Activated CD8-positive, alpha-beta memory T cell treated with anti-CD3 and anti-CD28 coated beads, Interleukin-2, amount 50 U/mL, for 48 hours (primary cell): Measurements from ENCODE around the gene MICAL2.
A peak's percentile ranks its signal among the peaks of the same experiment; 100 is the strongest.

Source experiments
- DNase-seq: peaks from one replicate; pipeline ENCODE4 v3.0.0-alpha.2; 2020

Gene MICAL2

GRCh38 chr11:12196308-12196707 is 85.9 kb downstream of the MICAL2 start:
- DNase-seq: peak; percentile 59

- no peak for DNase-seq
These were observed 86.5 kb downstream of the MICAL2 start for GRCh38 chr11:12196872-12197271.

DNA sequence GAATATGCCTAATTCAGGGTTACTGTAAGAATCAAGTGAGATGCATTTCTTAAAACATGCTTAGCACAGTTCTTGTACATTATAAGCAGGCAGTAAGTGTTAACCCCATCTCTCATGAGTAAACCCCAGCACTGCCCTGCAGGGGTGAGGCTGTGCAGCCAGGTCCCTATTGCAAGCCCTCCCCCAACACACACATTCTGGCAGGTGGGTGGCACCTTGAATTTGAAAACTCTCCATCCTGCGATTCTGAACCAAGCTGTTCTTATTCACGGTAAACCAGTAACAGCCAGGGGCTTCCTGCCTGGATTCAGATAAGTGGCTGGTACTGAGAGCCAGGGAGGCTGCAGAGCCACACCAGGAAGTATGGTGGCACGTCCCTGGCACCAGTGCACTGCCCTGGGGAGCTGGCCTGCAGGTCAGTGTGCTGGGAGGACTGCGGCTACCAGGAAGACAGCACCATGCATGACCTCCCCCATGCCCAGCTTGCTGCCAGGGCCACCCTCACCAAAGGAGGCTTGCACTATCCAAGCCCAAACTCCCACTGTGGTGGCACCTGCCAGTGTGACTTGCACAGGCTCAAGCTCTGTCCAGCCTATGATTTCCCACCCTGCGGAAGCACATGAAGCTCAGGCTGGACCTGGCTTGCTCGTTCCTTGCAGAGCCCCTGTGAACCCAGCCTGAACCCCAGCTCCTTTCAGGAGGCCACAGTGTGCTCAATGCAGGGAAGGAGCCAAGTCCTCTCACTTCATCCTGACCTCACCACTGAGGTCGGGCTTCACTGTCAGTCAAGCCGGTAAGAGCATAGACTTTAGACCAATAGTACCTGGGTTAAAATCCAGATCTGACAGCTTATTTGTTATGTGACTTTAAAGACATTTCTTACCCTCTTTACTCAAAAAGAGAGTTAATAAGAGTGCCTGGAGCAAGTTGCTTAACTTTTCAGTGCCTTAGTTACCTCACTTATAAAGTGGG is 88.1 kb downstream of the MICAL2 start:
- peak; percentile 63 for DNase-seq

DNA sequence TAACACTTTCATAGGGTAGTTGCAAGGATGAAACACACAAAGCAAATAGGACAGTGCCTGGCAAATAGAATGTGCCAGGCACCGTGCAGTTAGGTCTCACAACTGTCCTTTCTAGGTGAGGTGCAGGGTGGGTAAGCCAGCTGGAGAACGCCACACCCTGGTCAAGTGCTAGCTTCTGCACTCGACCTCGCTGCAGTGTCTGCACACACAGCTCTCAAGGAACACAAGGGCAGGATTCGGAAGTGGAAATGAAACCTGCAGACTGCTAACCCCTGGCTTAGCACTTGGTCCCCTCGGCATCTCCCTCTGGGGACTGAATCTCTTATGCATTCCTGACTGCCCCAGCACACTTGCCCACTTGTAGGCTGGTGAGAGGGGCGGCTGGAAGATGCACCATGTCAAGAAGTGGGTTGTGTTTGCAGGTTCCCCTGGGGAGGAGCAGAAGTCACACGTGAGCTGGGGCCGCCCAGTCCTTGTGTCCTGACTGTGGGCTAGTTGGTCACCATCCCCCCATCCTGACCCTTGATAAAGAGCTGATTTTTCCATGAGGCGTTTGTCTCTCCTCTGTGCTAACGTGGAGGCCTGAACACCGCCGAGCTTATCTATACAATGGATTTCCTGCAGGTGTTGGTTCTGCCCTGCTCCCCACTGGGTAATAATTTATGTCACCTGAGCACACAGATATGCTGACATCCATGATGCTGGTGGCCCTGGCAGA is 89.0 kb downstream of the MICAL2 start:
- no peak for DNase-seq

DNA sequence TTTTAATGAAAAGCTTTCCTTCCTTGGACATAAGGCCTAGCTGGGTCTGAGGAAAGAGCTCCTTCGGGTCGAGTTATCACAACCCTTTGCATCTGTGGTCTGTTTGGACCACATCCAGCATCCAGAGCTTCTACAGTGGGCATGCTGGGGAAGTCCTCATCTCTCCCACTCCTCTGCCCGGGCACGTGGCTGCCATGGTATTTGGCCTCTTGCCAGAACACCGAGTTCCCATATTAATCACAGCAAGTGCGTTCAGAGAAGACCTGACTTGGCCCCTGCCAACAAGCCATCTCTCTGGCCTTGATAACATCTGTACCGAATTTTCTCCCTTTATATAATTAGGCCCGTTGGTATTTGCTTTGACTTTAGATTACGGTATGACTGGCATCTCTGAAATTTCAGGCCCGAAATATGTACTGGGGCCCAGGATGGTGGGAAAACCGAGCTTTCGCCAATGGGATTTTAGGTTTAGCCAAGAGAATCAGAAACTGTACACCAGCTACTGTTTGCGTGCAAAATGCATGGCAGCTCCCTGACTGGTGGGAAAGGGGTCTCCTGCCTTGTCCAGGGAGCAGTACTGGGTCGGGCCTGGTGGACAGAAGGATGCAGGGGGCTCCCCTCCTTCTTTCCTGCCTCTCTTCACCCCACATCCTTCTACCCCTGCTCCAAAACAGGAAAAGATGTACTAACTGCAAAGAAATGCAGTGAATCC is 90.0 kb downstream of the MICAL2 start:
- no peak for DNase-seq

GRCh38 chr11:12200991-12201985 is 90.9 kb downstream of the MICAL2 start:
- no peak for DNase-seq

DNA sequence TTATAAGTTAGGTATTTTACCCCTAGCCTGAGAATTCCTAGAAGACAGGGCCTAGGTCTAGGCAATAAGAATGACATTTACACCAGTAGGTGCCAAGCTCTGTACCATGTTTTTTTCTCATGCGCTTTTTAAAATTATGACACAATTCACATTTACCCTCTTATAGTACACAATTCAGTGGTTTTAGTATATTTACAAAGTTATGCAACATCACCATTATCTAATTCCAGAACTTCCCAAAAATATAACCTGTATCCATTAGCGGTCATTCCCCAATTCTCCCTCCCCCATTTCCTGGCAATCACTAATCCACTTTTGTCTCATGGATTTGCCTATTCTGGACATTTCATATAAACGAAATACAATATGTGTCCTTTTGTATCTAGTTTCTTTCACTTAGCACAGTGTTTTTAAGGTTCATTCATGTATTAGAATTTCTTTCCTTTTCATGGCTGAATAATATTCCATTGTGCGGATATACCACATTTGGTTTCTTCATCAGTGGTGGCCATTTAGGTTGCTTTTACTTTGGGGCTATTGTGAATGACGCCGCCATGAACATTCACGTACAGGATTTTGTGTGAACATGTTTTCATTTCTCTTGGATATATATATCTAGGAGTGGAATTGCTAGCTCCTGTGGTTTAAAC is 92.4 kb downstream of the MICAL2 start:
- no peak for DNase-seq

GRCh38 chr11:12204506-12204905 is 94.1 kb downstream of the MICAL2 start:
- DNase-seq: no peak

- no peak for DNase-seq
These were observed 94.9 kb downstream of the MICAL2 start for GRCh38 chr11:12205330-12205729.

DNA sequence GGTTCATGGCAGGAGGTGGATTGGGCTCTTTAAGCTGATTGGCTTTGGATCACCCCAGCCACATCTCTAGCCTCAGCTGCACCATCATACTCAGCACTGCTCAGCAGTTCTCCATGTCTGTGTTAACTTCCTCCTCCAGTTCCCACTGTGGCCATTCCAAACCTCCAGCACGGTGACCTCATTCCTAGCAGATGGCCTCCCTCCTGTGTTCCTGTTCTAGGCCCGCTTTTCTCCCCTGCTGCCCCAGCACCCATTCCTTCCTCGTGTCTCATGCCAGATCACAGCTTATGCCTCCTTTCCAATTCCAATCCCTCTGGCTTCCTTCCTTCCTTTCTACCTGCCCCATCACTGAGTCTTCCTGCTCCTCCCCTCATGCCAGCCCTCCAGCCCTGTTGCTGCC is 96.1 kb downstream of the MICAL2 start:
- DNase-seq: no peak

- peak; percentile 68 for DNase-seq
These were observed 97.2 kb downstream of the MICAL2 start for GRCh38 chr11:12207384-12208150.

DNA sequence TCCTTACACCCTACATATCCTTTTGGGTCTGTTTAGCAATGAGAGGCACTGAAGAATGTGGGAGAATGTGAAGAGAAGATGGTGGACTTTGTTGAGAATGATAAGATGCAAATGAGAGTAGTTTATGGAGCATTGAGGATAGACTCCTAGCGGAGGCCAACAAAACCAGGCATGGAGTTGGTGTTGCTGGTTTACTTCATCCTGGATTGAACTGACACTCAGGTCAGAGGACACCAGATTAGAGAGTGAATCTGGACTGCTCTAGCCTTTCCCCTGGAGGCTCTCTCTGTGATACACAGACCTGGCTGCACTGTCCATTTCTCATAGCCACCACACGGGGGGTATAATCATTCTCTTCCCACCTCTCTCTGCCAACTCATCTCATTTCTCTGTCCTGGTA is 98.7 kb downstream of the MICAL2 start:
- no peak for DNase-seq

DNA sequence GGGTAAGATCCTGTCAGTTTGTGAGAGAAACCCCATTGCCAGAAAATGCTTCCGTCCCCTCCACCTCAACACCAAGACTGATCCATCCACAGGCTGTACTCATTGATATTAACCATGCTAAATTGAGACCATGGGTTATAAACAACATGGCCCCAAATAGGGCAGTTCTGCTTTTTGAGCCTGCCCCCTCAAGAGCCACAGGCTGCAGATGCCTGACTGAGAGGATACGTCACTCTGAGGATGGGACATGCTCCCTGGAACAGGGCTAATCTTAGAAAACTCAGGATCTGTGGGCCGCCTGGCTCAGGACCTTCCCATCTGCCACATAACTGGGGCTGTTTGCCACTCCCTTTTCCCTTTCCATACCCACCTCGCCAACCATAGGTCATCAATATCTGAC is 99.8 kb downstream of the MICAL2 start:
- DNase-seq: no peak

GRCh38 chr11:12211331-12212065 is 101.1 kb downstream of the MICAL2 start:
- no peak for DNase-seq

DNA sequence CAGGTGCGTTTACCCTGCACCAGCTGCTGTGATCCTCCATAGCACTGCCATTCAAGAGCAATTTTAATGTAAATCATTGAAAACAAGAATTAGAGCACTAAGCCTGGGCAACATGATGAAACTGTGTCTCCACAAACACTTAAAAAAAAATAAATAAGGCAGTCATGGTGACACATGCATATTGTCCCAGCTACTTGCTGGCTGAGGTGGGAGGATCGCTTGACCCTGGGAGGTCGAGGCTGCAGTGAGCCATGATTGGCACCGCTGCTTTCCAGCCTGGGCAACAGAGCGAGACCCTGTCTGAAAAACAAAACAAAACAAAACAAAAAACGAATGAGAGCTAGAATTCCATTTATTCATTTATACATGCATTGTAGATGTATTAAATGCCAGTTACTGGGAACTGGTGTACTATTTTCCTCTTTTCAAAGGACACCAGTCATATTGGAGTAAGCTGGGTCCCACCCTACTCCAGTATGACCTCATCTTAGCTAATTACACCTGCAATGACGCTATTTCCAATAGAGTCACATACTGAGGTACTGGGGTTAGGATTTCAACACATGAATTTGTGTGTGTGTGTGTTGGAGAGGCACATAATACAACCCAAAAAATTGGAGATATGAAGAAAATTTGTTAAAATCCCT is 101.9 kb downstream of the MICAL2 start:
- no peak for DNase-seq

GRCh38 chr11:12212821-12213185 is 102.4 kb downstream of the MICAL2 start:
- no peak for DNase-seq

DNA sequence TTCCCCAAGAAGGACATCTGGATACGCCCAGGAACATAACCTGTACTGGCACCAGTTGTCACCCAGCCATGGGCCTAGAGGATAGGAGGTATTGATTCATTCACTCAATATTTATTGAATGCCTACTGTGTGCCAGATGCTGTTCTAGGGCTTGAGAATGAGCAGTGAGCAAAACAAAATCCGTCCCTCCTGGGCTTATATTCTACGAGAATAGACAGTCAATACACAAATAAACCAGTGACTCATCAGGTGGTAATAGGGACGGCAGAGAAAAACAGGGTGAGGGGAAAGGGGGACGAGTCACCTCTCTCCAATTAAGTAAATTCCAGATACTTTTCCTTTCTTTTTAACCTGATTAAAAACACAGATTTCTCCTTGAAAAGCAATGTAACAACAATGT is 103.5 kb downstream of the MICAL2 start:
- no peak for DNase-seq

DNA sequence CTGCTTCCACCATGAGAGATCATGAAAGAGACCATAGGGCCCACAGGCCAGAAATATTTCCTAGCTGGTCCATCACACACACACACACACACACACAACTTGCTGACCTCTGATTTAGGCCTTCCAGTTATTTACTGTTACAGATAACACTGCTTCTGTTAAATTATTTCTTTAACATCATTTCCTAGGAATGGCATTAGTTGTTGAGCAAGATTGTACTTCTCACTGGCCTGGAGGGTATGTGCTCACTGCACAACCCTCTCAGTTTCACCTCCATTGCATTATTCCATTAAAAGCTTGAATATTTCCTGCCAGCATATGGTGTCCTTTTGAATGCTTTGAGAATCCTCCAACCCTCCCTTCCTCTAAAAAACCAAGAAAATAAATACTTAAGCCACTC is 104.4 kb downstream of the MICAL2 start:
- no peak for DNase-seq

DNA sequence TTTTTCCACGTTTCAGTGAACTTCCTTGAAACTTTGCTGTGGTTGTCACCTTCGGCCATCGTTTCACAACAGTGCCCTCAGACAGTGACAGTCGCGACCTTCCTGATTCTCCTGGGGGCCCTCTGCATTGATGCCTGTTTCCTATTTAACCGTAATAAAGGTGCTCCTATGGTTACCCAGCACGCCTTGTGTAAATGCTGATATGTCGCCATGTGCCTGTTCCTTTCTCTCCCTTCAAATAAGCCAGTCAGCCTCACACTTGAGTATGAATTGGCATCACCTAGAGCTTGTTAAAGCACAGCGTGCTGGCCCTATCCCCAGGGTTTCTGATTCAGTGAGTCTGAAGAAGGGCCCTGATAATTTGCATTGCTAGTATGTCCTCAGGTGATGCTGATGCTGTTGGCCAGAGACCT is 104.8 kb downstream of the MICAL2 start:
- no peak for DNase-seq

DNA sequence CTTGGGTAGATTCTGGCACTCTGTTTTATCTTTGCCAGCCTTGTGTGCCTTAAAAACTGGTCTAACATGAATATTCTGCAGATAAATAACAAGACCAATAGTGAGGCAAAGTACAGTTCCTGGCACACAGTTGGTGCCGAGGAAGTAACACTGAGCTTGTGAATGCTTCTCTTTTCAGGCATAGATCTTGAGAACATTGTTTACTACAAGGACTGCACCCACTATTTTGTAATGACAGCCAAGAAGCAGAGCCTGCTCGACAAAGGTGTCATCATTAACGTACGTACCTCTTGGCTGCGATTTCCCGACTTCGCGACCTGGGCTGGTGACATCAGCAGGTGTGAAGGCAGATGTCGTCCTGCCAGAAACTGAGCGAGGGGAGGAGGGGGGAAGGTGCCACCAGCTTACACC is 105.7 kb downstream of the MICAL2 start:
- DNase-seq: no peak
